GM21619 (cell line): ENCODE measurements around the gene KRT17.
A peak's percentile ranks its signal among the peaks of the same experiment; 100 is the strongest.
"Not testable (repeated sequence)": the region's sequence is repeated elsewhere in the genome, so short reads cannot be mapped to it uniquely, and the experiment has no call there.

Source experiments
- ATAC-seq: cut with Tn5 transposase; IDR thresholded peaks from one replicate; pipeline ENCODE4 v1.9.1; 2021; ENCODE audit not compliant: unreplicated experiment

Gene KRT17

GRCh38 chr17:41599680-41600079, 24.7 kb downstream of the KRT17 start:
- no peak for ATAC-seq

- ATAC-seq = no peak
Observed at GRCh38 chr17:41595585-41595984, 28.8 kb downstream of the KRT17 start.

GRCh38 chr17:41594363-41594915, 29.9 kb downstream of the KRT17 start:
- ATAC-seq = no peak

GRCh38 chr17:41593306-41593981, 30.9 kb downstream of the KRT17 start:
- no peak for ATAC-seq

GRCh38 chr17:41592601-41593305, 31.6 kb downstream of the KRT17 start:
- no peak for ATAC-seq

- ATAC-seq = no peak
Observed at GRCh38 chr17:41589301-41589700, 35.1 kb downstream of the KRT17 start.

- ATAC-seq = no peak
Observed at GRCh38 chr17:41588126-41588810, 36.1 kb downstream of the KRT17 start.

GRCh38 chr17:41586863-41587495, 37.4 kb downstream of the KRT17 start, which contains the start of gene KRT14:
KRT14 (minus strand) TSS chr17:41586895; CDS start chr17:41586834, 61 bp downstream.
- no peak for ATAC-seq

GRCh38 chr17:41585301-41586056, 38.9 kb downstream of the KRT17 start:
- ATAC-seq = no peak

GRCh38 chr17:41584331-41584927, 39.9 kb downstream of the KRT17 start:
- ATAC-seq = not testable (repeated sequence)

GRCh38 chr17:41583137-41584127, 40.9 kb downstream of the KRT17 start:
- ATAC-seq = no peak

GRCh38 chr17:41582061-41582968, 42.1 kb downstream of the KRT17 start:
- not testable (repeated sequence) for ATAC-seq

GRCh38 chr17:41581366-41582060, 42.9 kb downstream of the KRT17 start:
- no peak for ATAC-seq

GRCh38 chr17:41580687-41581365, 43.5 kb downstream of the KRT17 start:
- ATAC-seq = no peak

- no peak for ATAC-seq
Observed at GRCh38 chr17:41580244-41580575, 44.2 kb downstream of the KRT17 start.

GRCh38 chr17:41579484-41580243, 44.7 kb downstream of the KRT17 start:
- peak; percentile 64 for ATAC-seq
